Head of caudate nucleus (tissue), 42 donors: Measurements from ENCODE around the gene ALG3.

Experiments used
- DNase-seq, 42 donors: peaks; one replicate each; pipeline versions ENCODE4 v3.0.0 to v3.0.0-alpha.2; 2020 to 2021; ENCODE audit warnings: mixed read lengths in 7 of 42
- intact Hi-C: fragments of 100-400 bp; cut with DNase I; formaldehyde crosslinking; loops from one replicate; pipeline ENCODE4 v1.15.0; 2022

The ALG3 gene

GRCh38 chr3:184218814-184219213 lies 29.9 kb downstream of the ALG3 start:
- intact Hi-C loops: no loop called here
- DNase-seq: no peak

- intact Hi-C loops: no loop called here
Measured at GRCh38 chr3:184211718-184212117, 37.0 kb downstream of the ALG3 start.

GRCh38 chr3:184211297-184211696 lies 37.5 kb downstream of the ALG3 start:
- intact Hi-C loops: no loop called here
- DNase-seq: no peak

More at GRCh38 chr3:184211718-184212117, 37.0 kb downstream of the ALG3 start:
- DNase-seq: no peak

- intact Hi-C loops: no loop called here
- DNase-seq: no peak
Measured at GRCh38 chr3:184209146-184209923, 39.4 kb downstream of the ALG3 start.

GRCh38 chr3:184203526-184203925 lies 45.2 kb downstream of the ALG3 start:
- no peak for DNase-seq
- intact Hi-C loops: no loop called here

- DNase-seq: no peak
- intact Hi-C loops: no loop called here
Measured at GRCh38 chr3:184200825-184201224, 47.9 kb downstream of the ALG3 start.

- intact Hi-C loops: no loop called here
- DNase-seq: no peak
Measured at GRCh38 chr3:184198509-184198908, 50.3 kb downstream of the ALG3 start.

- intact Hi-C loops: no loop called here
- no peak for DNase-seq
Measured at GRCh38 chr3:184196536-184196935, 52.2 kb downstream of the ALG3 start.

GRCh38 chr3:184193991-184194539 lies 54.7 kb downstream of the ALG3 start:
- no peak for DNase-seq
- intact Hi-C loops: no loop called here

GRCh38 chr3:184192889-184193288 lies 55.9 kb downstream of the ALG3 start:
- intact Hi-C loops: no loop called here

More at GRCh38 chr3:184192889-184193288, 55.9 kb downstream of the ALG3 start:
- no peak for DNase-seq
